ENCODE measurements around the gene SPIRE2. TPM values are rescaled to one million over a fixed set of nuclear protein-coding genes. Genes with fewer than 3 reads are reported as not detected.
"Not testable (repeated sequence)": the region's sequence is repeated elsewhere in the genome, so short reads cannot be mapped to it uniquely, and the experiment has no call there.

SPIRE2 gene
- total and polyA plus RNA-seq, 12 donors = 2.8 to 14.4 (median 5.0) TPM

DNA sequence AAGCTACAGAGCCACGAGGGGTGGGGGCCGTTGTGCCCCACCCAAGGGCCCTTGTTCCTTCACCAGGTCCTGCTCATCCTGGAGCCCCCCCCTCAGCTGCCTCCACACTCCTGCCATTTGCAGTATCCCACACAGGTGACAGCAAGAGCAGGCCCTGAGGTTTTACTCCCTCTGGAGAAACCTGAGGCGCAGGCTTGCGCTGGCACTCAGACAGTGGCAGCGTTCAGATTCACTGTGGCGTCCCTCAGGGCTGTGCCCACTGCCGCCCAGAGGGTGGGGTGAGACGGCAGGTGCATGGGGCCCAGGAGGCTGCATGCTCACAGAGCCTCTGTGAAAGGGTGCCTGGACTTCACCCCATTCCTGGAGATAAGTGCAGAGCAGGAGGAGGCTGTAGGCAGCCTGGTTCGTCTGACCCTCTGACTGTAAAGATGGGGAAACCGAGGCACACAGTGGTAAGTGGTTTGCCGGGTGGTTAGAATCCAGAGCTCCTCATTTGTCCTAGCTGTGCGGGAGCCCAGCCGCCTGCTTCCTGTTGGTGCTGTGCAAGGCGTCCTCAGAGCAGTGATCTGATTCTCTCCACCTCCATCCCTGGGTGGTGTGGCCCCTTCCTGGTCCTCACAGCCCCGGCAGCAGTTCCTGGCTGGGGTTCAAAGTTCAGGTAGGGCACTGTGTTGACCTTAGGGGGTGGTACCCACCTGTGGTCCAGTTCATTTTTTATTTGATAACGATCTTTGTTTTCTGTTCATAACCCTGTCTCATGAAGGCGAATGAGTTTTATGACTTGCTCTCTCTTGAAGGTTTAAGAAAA is 1.6 kb downstream of the SPIRE2 start:
- no peak for DNase-seq
- Histone ChIP-seq H3K4me3 (no peak overlapping the region), H3K27ac (peak overlapping the region in 1 of 5 donors; percentile 56), H3K9me3 (replicated peaks in 1 of 3) (no peaks in the 10 kb centered on the region), H3K27me3 (no peaks in the 10 kb centered on the region), H3K36me3 (replicated peaks in 1 of 2) (no peaks in the 10 kb centered on the region), H3K4me1 (replicated peaks in 1 of 2) (peaks cover 6 to 16% of the 10 kb centered on the region in 2 donors)
- intact Hi-C loops (cut with DNase I) = no loop called here
- TF ChIP-seq, protein P1, sequence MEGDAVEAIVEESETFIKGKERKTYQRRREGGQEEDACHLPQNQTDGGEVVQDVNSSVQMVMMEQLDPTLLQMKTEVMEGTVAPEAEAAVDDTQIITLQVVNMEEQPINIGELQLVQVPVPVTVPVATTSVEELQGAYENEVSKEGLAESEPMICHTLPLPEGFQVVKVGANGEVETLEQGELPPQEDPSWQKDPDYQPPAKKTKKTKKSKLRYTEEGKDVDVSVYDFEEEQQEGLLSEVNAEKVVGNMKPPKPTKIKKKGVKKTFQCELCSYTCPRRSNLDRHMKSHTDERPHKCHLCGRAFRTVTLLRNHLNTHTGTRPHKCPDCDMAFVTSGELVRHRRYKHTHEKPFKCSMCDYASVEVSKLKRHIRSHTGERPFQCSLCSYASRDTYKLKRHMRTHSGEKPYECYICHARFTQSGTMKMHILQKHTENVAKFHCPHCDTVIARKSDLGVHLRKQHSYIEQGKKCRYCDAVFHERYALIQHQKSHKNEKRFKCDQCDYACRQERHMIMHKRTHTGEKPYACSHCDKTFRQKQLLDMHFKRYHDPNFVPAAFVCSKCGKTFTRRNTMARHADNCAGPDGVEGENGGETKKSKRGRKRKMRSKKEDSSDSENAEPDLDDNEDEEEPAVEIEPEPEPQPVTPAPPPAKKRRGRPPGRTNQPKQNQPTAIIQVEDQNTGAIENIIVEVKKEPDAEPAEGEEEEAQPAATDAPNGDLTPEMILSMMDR (IDR thresholded peaks at IDR 0.05) = no peak
- no peak for TF ChIP-seq POLR2A (IDR thresholded peaks at IDR 0.05)
- WGBS, 4 donors = 68 to 81% (median 75%) methylated on average over 8 to 17 of the region's 17 CpGs

DNA sequence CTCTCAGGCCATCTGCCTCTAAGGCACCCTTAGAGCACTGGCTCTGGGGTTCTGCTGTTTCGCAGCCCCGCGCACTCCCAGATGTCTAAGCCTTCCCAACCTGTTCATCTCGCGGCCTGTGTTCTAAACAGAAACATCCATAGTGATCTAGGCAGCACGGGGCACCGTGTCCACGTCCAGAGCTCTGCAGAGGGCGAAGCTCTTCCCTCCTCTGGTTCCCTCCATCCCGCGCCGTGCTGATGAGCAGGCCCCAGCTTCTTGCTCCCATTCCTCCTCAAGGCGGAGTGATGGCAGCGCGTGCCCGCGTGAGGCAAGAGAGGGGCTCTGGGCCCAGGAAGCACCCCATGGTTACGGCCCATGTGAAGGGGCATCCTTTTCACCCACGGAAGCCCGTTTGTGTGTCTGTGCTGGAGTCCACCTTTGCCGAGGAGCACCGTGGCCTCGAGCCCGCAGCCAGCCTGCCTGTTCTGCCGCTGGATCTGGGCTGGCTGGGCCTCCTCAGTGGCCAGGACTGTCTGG is 3.6 kb downstream of the SPIRE2 start:
- H3K36me3 ChIP-seq (replicated peaks in 1 of 2) = no peaks in the 10 kb centered on the region
- intact Hi-C loops (cut with DNase I) = no loop called here
- TF ChIP-seq, protein P1 (IDR thresholded peaks at IDR 0.05) = no peak
- TF ChIP-seq POLR2A (IDR thresholded peaks at IDR 0.05) = no peak

DNA sequence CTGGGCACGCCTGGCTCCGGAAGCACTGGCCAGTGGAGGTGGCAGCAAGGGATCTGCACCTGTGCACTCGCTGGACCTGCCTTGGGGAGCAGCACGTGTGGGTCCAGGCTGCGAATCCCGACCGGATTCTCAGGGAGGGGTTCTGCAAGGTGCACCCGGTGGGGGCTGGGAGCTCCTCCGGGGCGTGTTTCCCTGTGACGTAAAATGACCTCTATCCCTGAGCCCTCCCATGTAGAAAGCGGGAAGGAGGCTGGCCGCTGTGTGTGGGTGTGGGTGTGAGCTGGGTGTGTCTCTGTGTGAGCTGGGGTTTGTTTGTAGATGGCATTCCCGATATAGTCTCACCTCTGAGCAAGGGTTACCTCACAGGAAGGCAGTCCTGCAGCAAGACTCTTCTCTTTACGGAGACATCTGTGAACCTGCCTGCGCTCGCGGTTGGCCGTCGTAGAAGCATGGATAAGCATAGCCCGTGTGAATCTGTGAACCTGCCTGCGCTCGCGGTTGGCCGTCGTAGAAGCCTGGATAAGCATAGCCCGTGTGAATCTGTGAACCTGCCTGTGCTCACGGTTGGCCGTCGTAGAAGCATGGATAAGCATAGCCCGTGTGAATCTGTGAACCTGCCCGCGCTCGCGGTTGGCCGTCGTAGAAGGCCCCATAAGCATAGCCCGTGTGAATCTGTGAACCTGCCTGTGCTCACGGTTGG is 5.5 kb downstream of the SPIRE2 start:
- H3K27ac ChIP-seq; H3K4me3 ChIP-seq; intact Hi-C loops (cut with DNase I); H3K36me3 ChIP-seq (replicated peaks in 1 of 2); H3K4me1 ChIP-seq (replicated peaks in 1 of 2); H3K9me3 ChIP-seq (replicated peaks in 1 of 3); DNase-seq; H3K27me3 ChIP-seq: not testable (repeated sequence)
- 89 to 97% (median 95%) methylated on average over 23 to 39 of the region's 39 CpGs for WGBS, 4 donors

More for the DNA sequence above, 3.6 kb downstream of the SPIRE2 start:
- H3K9me3 ChIP-seq (replicated peaks in 1 of 3) = no peaks in the 10 kb centered on the region
- no peak for DNase-seq
- peaks cover 6 to 16% of the 10 kb centered on the region in 2 donors for H3K4me1 ChIP-seq (replicated peaks in 1 of 2)
- H3K4me3 ChIP-seq = no peak overlapping the region
- H3K27ac ChIP-seq = no peak overlapping the region
- no peaks in the 10 kb centered on the region for H3K27me3 ChIP-seq
- 87 to 97% (median 95%) methylated on average over 17 to 25 of the region's 25 CpGs for WGBS, 4 donors

DNA sequence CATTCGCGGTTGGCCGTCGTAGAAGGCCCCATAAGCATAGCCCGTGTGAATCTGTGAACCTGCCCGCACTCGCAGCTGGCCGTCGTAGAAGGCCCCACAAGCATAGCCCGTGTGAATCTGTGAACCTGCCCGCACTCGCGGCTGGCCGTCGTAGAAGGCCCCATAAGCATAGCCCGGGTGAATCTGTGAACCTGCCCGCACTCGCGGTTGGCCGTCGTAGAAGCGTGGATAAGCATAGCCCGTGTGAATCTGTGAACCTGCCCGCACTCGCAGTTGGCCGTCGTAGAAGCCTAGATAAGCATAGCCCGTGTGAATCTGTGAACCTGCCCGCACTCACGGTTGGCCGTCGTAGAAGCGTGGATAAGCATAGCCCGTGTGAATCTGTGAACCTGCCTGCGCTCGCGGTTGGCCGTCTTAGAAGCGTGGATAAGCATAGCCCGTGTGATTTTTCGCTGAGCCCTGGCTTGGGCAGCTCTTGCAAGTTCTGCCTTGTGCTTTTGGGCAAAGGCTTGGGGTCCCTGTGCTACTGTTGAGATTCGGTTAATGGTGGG is 6.6 kb downstream of the SPIRE2 start:
- H3K9me3 ChIP-seq (replicated peaks in 1 of 3); intact Hi-C loops (cut with DNase I); DNase-seq; H3K27me3 ChIP-seq; H3K27ac ChIP-seq; H3K4me1 ChIP-seq (replicated peaks in 1 of 2); H3K36me3 ChIP-seq (replicated peaks in 1 of 2); H3K4me3 ChIP-seq: not testable (repeated sequence)
- 95 to 99% (median 98%) methylated on average over 29 to 42 of the region's 42 CpGs for WGBS, 4 donors

DNA sequence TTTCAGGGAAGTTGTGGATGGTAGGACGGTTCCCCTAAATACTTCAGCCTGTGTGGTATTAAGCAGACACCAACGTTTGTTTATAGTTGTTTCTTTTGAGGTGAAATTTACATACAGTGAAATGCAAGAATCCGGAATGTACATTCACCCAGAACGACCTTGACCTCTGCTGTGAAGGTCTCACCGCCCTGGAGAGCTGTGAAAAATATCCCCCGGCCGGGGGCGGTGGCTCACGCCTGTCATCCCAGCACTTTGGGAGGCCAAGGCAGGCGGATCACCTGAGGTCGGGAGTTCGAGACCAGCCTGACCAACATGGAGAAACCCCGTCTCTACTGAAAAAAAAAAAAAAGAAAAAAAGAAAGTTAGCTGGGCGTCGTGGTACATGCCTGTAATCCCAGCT is 8.2 kb downstream of the SPIRE2 start:
- H3K36me3 ChIP-seq (replicated peaks in 1 of 2); H3K27me3 ChIP-seq; intact Hi-C loops (cut with DNase I); H3K9me3 ChIP-seq (replicated peaks in 1 of 3); H3K4me1 ChIP-seq (replicated peaks in 1 of 2); DNase-seq; H3K4me3 ChIP-seq; H3K27ac ChIP-seq: not testable (repeated sequence)
- WGBS, 4 donors = 74 to 84% (median 79%) methylated on average over 15 of the region's 15 CpGs
